GM12891 (cell line): ENCODE measurements around the gene OLFML2B.
"Not testable (repeated sequence)": the region's sequence is repeated elsewhere in the genome, so short reads cannot be mapped to it uniquely, and the experiment has no call there.

Experiments
- PAX5 ChIP-seq: IDR thresholded peaks from 2 replicates; pipeline ENCODE4 v1.6.1; 2011; ENCODE audit warnings: low read length, moderate library complexity, mild to moderate bottlenecking; ENCODE audit not compliant: insufficient read depth, severe bottlenecking
- POLR2A ChIP-seq: IDR thresholded peaks from 2 replicates; pipeline ENCODE4 v1.6.1; 2011; ENCODE audit warnings: low read depth, low read length, control low read depth

GRCh38 chr1:162017791-162018190 is 5.9 kb downstream of the OLFML2B start:
- TF ChIP-seq POLR2A, PAX5: not testable (repeated sequence)
